Measurements from ENCODE around the gene WDR72. TPM values are rescaled to one million over a fixed set of nuclear protein-coding genes. Genes with fewer than 3 reads are reported as not detected.

The WDR72 gene
- total and polyA plus RNA-seq, 2 of the 4 experiments (the other 2 are of a cell fraction): not detected

GRCh38 chr15:53477981-53478766 lies 281.3 kb downstream of the WDR72 start:
- in situ Hi-C loops (cut with MboI; ENCODE audit: low sequenced_read_pairs): no loop called here
- no peak for TF ChIP-seq FOS (IDR thresholded peaks at IDR 0.05; ENCODE audit: low read depth, low read length)
- no peak for TF ChIP-seq POLR2A (IDR thresholded peaks at IDR 0.05; ENCODE audit: low read depth, low read length)
- no peak for TF ChIP-seq MAZ (IDR thresholded peaks at IDR 0.05; ENCODE audit: borderline replicate concordance, low read depth, low read length)
- no peak for TF ChIP-seq SMC3 (IDR thresholded peaks at IDR 0.05; ENCODE audit: low read depth, low read length)
- no peak for TF ChIP-seq BHLHE40 (IDR thresholded peaks at IDR 0.05; ENCODE audit: low read depth, low read length)
- TF ChIP-seq, protein P1, sequence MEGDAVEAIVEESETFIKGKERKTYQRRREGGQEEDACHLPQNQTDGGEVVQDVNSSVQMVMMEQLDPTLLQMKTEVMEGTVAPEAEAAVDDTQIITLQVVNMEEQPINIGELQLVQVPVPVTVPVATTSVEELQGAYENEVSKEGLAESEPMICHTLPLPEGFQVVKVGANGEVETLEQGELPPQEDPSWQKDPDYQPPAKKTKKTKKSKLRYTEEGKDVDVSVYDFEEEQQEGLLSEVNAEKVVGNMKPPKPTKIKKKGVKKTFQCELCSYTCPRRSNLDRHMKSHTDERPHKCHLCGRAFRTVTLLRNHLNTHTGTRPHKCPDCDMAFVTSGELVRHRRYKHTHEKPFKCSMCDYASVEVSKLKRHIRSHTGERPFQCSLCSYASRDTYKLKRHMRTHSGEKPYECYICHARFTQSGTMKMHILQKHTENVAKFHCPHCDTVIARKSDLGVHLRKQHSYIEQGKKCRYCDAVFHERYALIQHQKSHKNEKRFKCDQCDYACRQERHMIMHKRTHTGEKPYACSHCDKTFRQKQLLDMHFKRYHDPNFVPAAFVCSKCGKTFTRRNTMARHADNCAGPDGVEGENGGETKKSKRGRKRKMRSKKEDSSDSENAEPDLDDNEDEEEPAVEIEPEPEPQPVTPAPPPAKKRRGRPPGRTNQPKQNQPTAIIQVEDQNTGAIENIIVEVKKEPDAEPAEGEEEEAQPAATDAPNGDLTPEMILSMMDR (conservative IDR thresholded peaks at IDR 0.05; ENCODE audit: low read depth, low read length): no peak
- TF ChIP-seq RFX5 (IDR thresholded peaks at IDR 0.05; ENCODE audit: low read depth, low read length): no peak
- no peak for TF ChIP-seq CEBPB (IDR thresholded peaks at IDR 0.05; ENCODE audit: low read depth, low read length)
- TF ChIP-seq NFE2L2 (IDR thresholded peaks at IDR 0.05; ENCODE audit: low read depth, low read length): no peak
- TF ChIP-seq, protein P2, sequence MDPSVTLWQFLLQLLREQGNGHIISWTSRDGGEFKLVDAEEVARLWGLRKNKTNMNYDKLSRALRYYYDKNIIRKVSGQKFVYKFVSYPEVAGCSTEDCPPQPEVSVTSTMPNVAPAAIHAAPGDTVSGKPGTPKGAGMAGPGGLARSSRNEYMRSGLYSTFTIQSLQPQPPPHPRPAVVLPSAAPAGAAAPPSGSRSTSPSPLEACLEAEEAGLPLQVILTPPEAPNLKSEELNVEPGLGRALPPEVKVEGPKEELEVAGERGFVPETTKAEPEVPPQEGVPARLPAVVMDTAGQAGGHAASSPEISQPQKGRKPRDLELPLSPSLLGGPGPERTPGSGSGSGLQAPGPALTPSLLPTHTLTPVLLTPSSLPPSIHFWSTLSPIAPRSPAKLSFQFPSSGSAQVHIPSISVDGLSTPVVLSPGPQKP (IDR thresholded peaks at IDR 0.05; ENCODE audit: borderline replicate concordance, low read depth, low read length): no peak
- no peak for TF ChIP-seq USF2 (IDR thresholded peaks at IDR 0.05; ENCODE audit: low read depth, low read length)
- TF ChIP-seq RCOR1 (IDR thresholded peaks at IDR 0.05; ENCODE audit: insufficient replicate concordance, low read length): no peak
- Histone ChIP-seq H2BK120ac (ENCODE audit: low read depth, low read length) (no peak overlapping the region), H3K27me3 (ENCODE audit: control insufficient read depth, insufficient read depth, low read length) (no peaks in the 10 kb centered on the region), H3K27ac (ENCODE audit: insufficient read depth, low read length) (no peak overlapping the region), H4K91ac (ENCODE audit: insufficient read depth, low read depth, low read length) (no peak overlapping the region), H2AK5ac (ENCODE audit: low read depth, low read length) (no peak overlapping the region), H3K36me3 (ENCODE audit: control insufficient read depth, insufficient read depth, low read length) (no peaks in the 10 kb centered on the region), H2AK9ac (replicated peaks; ENCODE audit: low read depth, low read length, poor library complexity) (no peak overlapping the region), H3K9ac (ENCODE audit: low read depth, low read length) (no peak overlapping the region), H3K9me1 (ENCODE audit: insufficient read depth, low read length) (no peaks in the 10 kb centered on the region), H3K14ac (replicated peaks; ENCODE audit: low read depth, low read length) (no peak overlapping the region), H3K4me2 (ENCODE audit: low read depth, low read length) (no peak overlapping the region), H4K8ac (ENCODE audit: low read depth in 2 of 2, low read length in 2 of 2) (no peak overlapping the region), H3K56ac (ENCODE audit: extremely low read depth, insufficient read depth, low read length) (no peak overlapping the region), H3K79me1 (ENCODE audit: low read depth in 1 of 2, low read length in 2 of 2) (no peaks in the 10 kb centered on the region), H3K9me3 (ENCODE audit: control insufficient read depth, insufficient read depth, low read length) (peaks cover 16% of the 10 kb centered on the region), H3K4me1 (ENCODE audit: control insufficient read depth, insufficient read depth, low read length) (no peaks in the 10 kb centered on the region), H3K4ac (ENCODE audit: low read depth, low read length) (no peak overlapping the region), H2AFZ (replicated peaks; ENCODE audit: low read length, poor library complexity) (no peak overlapping the region), H2BK5ac (ENCODE audit: low read depth, low read length, poor library complexity, severe bottlenecking) (no peak overlapping the region), H2BK20ac (ENCODE audit: low read depth, low read length) (no peak overlapping the region), H3K4me3 (ENCODE audit: insufficient read depth, low read depth, low read length) (no peak overlapping the region), H2BK15ac (ENCODE audit: low read depth, low read length) (no peak overlapping the region), H3K23ac (ENCODE audit: low read depth, low read length) (no peak overlapping the region), H3K18ac (ENCODE audit: low read depth, low read length) (no peak overlapping the region), H4K5ac (ENCODE audit: low read depth, low read length) (no peak overlapping the region), H4K20me1 (ENCODE audit: insufficient read depth, low read length) (no peaks in the 10 kb centered on the region)
- intact Hi-C loops (cut with micrococcal nuclease): no loop called here
- ChIA-PET POLR2A (ENCODE audit: unreplicated experiment) (no interaction called here), CTCF (no interaction called here)
- ATAC-seq (ENCODE audit: low read depth): no peak
- no TSS peak for BruUV-seq (replicated peaks)
- 13% methylated on average over 2 of the region's 9 CpGs; no CpG with 5 or more reads in 1 of the 2 experiments for WGBS, 2 experiments (ENCODE audit: extremely low coverage in 2 of 2, insufficient read length in 1 of 2)
- dilution Hi-C loops (cut with HindIII; ENCODE audit: low sequenced_read_pairs, unreplicated experiment): no loop called here
- no peak for DNase-seq

Data from IMR-90 (cell line).